HG02885 (cell line): ENCODE results near the gene SLA2.
"Not testable (repeated sequence)": the region's sequence is repeated elsewhere in the genome, so short reads cannot be mapped to it uniquely, and the experiment has no call there.

Experiments used
- ATAC-seq: cut with Tn5 transposase; IDR thresholded peaks from one replicate; pipeline ENCODE4 v1.9.1; 2021; ENCODE audit warnings: mild to moderate bottlenecking; ENCODE audit not compliant: unreplicated experiment, poor library complexity

Gene SLA2

GRCh38 chr20:36613974-36614373, 32.0 kb downstream of the SLA2 start:
- no peak for ATAC-seq

- no peak for ATAC-seq
Observed at GRCh38 chr20:36611625-36612024, 34.4 kb downstream of the SLA2 start.

- not testable (repeated sequence) for ATAC-seq
Observed at GRCh38 chr20:36608388-36608728, 37.6 kb downstream of the SLA2 start.

- no peak for ATAC-seq
Observed at GRCh38 chr20:36607586-36608387, 38.2 kb downstream of the SLA2 start.

GRCh38 chr20:36606158-36607066, 39.6 kb downstream of the SLA2 start:
- ATAC-seq: peak; percentile 12

- ATAC-seq: peak; percentile 87
Observed at GRCh38 chr20:36605399-36606157, 40.4 kb downstream of the SLA2 start, which contains the start of gene RAB5IF. RAB5IF (plus strand) TSS chr20:36605779; CDS start chr20:36605952, 173 bp downstream.

- ATAC-seq: peak; percentile 15
Observed at GRCh38 chr20:36604952-36605398, 41.0 kb downstream of the SLA2 start.

- ATAC-seq: no peak
Observed at GRCh38 chr20:36601540-36601939, 44.5 kb downstream of the SLA2 start.

GRCh38 chr20:36599912-36600345, 46.1 kb downstream of the SLA2 start:
- no peak for ATAC-seq

GRCh38 chr20:36593347-36593929, 52.6 kb downstream of the SLA2 start:
- no peak for ATAC-seq

GRCh38 chr20:36591854-36592641, 53.9 kb downstream of the SLA2 start:
- ATAC-seq: no peak

GRCh38 chr20:36591281-36591680, 54.7 kb downstream of the SLA2 start:
- no peak for ATAC-seq

GRCh38 chr20:36587388-36588070, 58.5 kb downstream of the SLA2 start:
- no peak for ATAC-seq

- ATAC-seq: no peak
Observed at GRCh38 chr20:36585410-36586125, 60.4 kb downstream of the SLA2 start.

GRCh38 chr20:36584018-36584481, 61.9 kb downstream of the SLA2 start:
- no peak for ATAC-seq

GRCh38 chr20:36582821-36583220, 63.2 kb downstream of the SLA2 start:
- ATAC-seq: no peak

GRCh38 chr20:36582322-36582721, 63.7 kb downstream of the SLA2 start:
- no peak for ATAC-seq

- ATAC-seq: no peak
Observed at GRCh38 chr20:36579996-36580545, 65.9 kb downstream of the SLA2 start.
